GM12878 (cell line): Measurements from ENCODE around the gene F10. TPM values are rescaled to one million over a fixed set of nuclear protein-coding genes. Genes with fewer than 3 reads are reported as not detected.
A peak's percentile ranks its signal among the peaks of the same experiment; 100 is the strongest.

Experiments used
- ATAC-seq: fragments of 200-7000 bp; cut with Tn5 transposase; 3 replicates; pipeline ENCODE4 v1.9.1; 2020; ENCODE audit warnings: mild to moderate bottlenecking, moderate library complexity
- BruUV-seq: library from RNA; stranded (reverse); fragments of 400-500 nt; replicated peaks from 2 replicates; lab custom pipeline; 2021; lab: Mats Ljungman, UMichigan
- CTCF ChIA-PET: fragments of 300-600 bp; sonication (Branson Sonifier 250); formaldehyde crosslinking; extraction: SDS; loops from one replicate; lab custom pipeline; 2021; ENCODE audit warnings: inconsistent platforms; lab: Yijun Ruan, JAX
- POLR2A ChIA-PET: fragments of 350-600 bp; formaldehyde crosslinking; extraction: SDS; loops from one replicate; lab custom pipeline; 2021; ENCODE audit warnings: inconsistent platforms; lab: Charles Lee
- RAD21 ChIA-PET: fragments of 300-600 bp; sonication (Branson Sonifier 250); formaldehyde crosslinking; loops from one replicate; lab custom pipeline; 2023; ENCODE audit warnings: antibody characterized with exemption; ENCODE audit not compliant: unreplicated experiment; lab: Charles Lee
- SMC1A ChIA-PET: fragments of 300-600 bp; sonication (Branson Sonifier 250); formaldehyde crosslinking; loops from one replicate; lab custom pipeline; 2023; ENCODE audit not compliant: unreplicated experiment, uncharacterized antibody; lab: Charles Lee
- DNase-seq: peaks from one replicate; pipeline ENCODE4 v3.0.0-alpha.2; 2011; ENCODE audit warnings: low read depth, low spot score
- FAIRE-seq: peaks from 3 replicates; lab custom pipeline; 2011; peaks lifted over from hg19 to GRCh38; lab: Jason Lieb, UNC
- H2AFZ ChIP-seq: 2 replicates; pipeline ENCODE4 v1.6.0; 2011; ENCODE audit warnings: low read depth, low read length, control low read depth; ENCODE audit not compliant: control insufficient read depth
- H3K27ac ChIP-seq: 2 replicates; pipeline ENCODE4 v1.5.1; 2011; ENCODE audit warnings: control low read depth; ENCODE audit not compliant: control insufficient read depth, insufficient read depth
- H3K27me3 ChIP-seq, 2 experiments: replicated peaks in 1 of 2; 2 replicates each; pipeline versions ENCODE4 v1.6.0 to v1.6.1; 2011; ENCODE audit warnings: low read length in 1 of 2; ENCODE audit not compliant: control insufficient read depth in 2 of 2, insufficient read depth in 2 of 2
- H3K36me3 ChIP-seq, 2 experiments: 2 replicates each; pipeline ENCODE4 v1.5.1; 2011; ENCODE audit warnings: low read length in 1 of 2; ENCODE audit not compliant: control insufficient read depth in 2 of 2, insufficient read depth in 2 of 2
- H3K4me1 ChIP-seq: 2 replicates; pipeline ENCODE4 v1.6.1; 2011; ENCODE audit warnings: mild to moderate bottlenecking, low read length, moderate library complexity, mixed read lengths; ENCODE audit not compliant: control insufficient read depth, insufficient read depth
- H3K4me2 ChIP-seq: 2 replicates; pipeline ENCODE4 v1.6.0; 2011; ENCODE audit warnings: control low read depth; ENCODE audit not compliant: control insufficient read depth, insufficient read depth
- H3K4me3 ChIP-seq: fragments of 200-600 bp; sonication (generic); 2 replicates; pipeline ENCODE4 v1.5.1; 2016
- H3K79me2 ChIP-seq: 2 replicates; pipeline ENCODE4 v1.6.0; 2011; ENCODE audit warnings: low read length; ENCODE audit not compliant: control insufficient read depth, insufficient read depth
- H3K9ac ChIP-seq: 2 replicates; pipeline ENCODE4 v1.8.0; 2011; ENCODE audit warnings: low read length, control low read depth, mixed read lengths; ENCODE audit not compliant: control insufficient read depth, insufficient read depth
- H3K9me3 ChIP-seq: replicated peaks from 3 replicates; pipeline ENCODE4 v1.5.1; 2011; ENCODE audit warnings: mild to moderate bottlenecking, low read length; ENCODE audit not compliant: control insufficient read depth, insufficient read depth
- H4K20me1 ChIP-seq: 2 replicates; pipeline ENCODE4 v1.6.0; 2011; ENCODE audit not compliant: control insufficient read depth, insufficient read depth
- ELK1 ChIP-seq: IDR thresholded peaks from 2 replicates; pipeline ENCODE4 v1.6.1; 2012; ENCODE audit warnings: low read depth, low read length, improper control_type of control experiment
- EP300 ChIP-seq, 2 experiments: fragments of 150-350 bp in 1 of 2; IDR thresholded peaks; 2 replicates each; pipeline ENCODE4 v1.6.1; 2011 to 2012; ENCODE audit warnings: low read depth in 2 of 2, low read length in 2 of 2, borderline replicate concordance in 1 of 2, improper control_type of control experiment in 1 of 2, inconsistent platforms in 1 of 2; ENCODE audit not compliant: control insufficient read depth in 1 of 2
- GABPA ChIP-seq: IDR thresholded peaks from 2 replicates; pipeline ENCODE4 v1.6.1; 2014; ENCODE audit warnings: antibody characterized with exemption, low read depth, mild to moderate bottlenecking, inconsistent platforms
- HCFC1 ChIP-seq: fragments of 150-350 bp; IDR thresholded peaks from 2 replicates; pipeline ENCODE4 v1.6.1; 2014; ENCODE audit warnings: low read length
- IRF3 ChIP-seq: fragments of 450-650 bp; IDR thresholded peaks from 2 replicates; pipeline ENCODE4 v1.6.1; 2014; ENCODE audit warnings: mild to moderate bottlenecking
- IRF4 ChIP-seq: IDR thresholded peaks from 2 replicates; pipeline ENCODE4 v1.6.1; 2011; ENCODE audit warnings: low read depth, low read length
- JUNB ChIP-seq: IDR thresholded peaks from 2 replicates; pipeline ENCODE4 v1.6.1; 2016; ENCODE audit warnings: antibody characterized with exemption, mild to moderate bottlenecking
- MXI1 ChIP-seq: fragments of 150-350 bp; IDR thresholded peaks from 2 replicates; pipeline ENCODE4 v1.6.1; 2011; ENCODE audit warnings: low read depth, mild to moderate bottlenecking, inconsistent platforms, low read length, improper control_type of control experiment
- MYC ChIP-seq: IDR thresholded peaks from 2 replicates; pipeline ENCODE4 v1.6.1; 2011; ENCODE audit warnings: mild to moderate bottlenecking, low read length, moderate library complexity, inconsistent platforms; ENCODE audit not compliant: insufficient read depth, insufficient replicate concordance, insufficient read length, severe bottlenecking
- NRF1 ChIP-seq: conservative IDR thresholded peaks from 2 replicates; pipeline ENCODE4 v1.6.1; 2011; ENCODE audit warnings: mild to moderate bottlenecking, low read depth, low read length, improper control_type of control experiment
- POLR2AphosphoS5 ChIP-seq: IDR thresholded peaks from 2 replicates; pipeline ENCODE4 v1.6.1; 2011; ENCODE audit warnings: mild to moderate bottlenecking, low read length, inconsistent platforms
- PRDM15 ChIP-seq: fragments of 450-650 bp; formaldehyde crosslinking; IDR thresholded peaks from 2 replicates; pipeline ENCODE4 v1.4.0; 2020; ENCODE audit warnings: mild to moderate bottlenecking, moderate library complexity
- SMAD1 ChIP-seq: fragments of 450-650 bp; IDR thresholded peaks from 2 replicates; pipeline ENCODE4 v1.6.1; 2018; ENCODE audit warnings: mild to moderate bottlenecking, low read depth; ENCODE audit not compliant: partially characterized antibody
- SMC3 ChIP-seq: IDR thresholded peaks from 2 replicates; pipeline ENCODE4 v1.6.1; 2011; ENCODE audit warnings: low read length, improper control_type of control experiment, borderline replicate concordance
- SP1 ChIP-seq: IDR thresholded peaks from one replicate; pipeline ENCODE4 v1.6.1; 2011; ENCODE audit warnings: low read depth, low read length
- STAT1 ChIP-seq: fragments of 450-650 bp; conservative IDR thresholded peaks from 2 replicates; pipeline ENCODE4 v1.6.1; 2014; ENCODE audit warnings: antibody characterized with exemption, mild to moderate bottlenecking
- YBX1 ChIP-seq: fragments of 450-650 bp; IDR thresholded peaks from 2 replicates; pipeline ENCODE4 v1.6.1; 2016; ENCODE audit warnings: antibody characterized with exemption
- ZSCAN29 ChIP-seq: fragments of 450-650 bp; IDR thresholded peaks from 2 replicates; pipeline ENCODE4 v1.6.1; 2017; ENCODE audit warnings: mild to moderate bottlenecking, moderate library complexity
- ZZZ3 ChIP-seq: IDR thresholded peaks from 2 replicates; pipeline ENCODE4 v1.6.1; 2011; ENCODE audit warnings: low read depth; ENCODE audit not compliant: control insufficient read depth, insufficient read length
- WGBS: methylation state at CpG from one replicate; pipeline ENCODE4 v1.1.6; 2016; ENCODE audit warnings: low lambda C conversion rate; ENCODE audit not compliant: insufficient replicate concordance, insufficient coverage; ENCODE audit errors: missing lambda C conversion rate; 5-methylcytosine and 5-hydroxymethylcytosine counted together
- in situ Hi-C: fragments of 300-500 bp; cut with MboI; formaldehyde crosslinking; loops from 9 replicates; pipeline ENCODE4 v1.14.3; 2018; ENCODE audit warnings: mixed read lengths
- intact Hi-C: fragments of 100-400 bp; cut with micrococcal nuclease; formaldehyde crosslinking; loops from one replicate; pipeline ENCODE4 v1.14.2; 2022; ENCODE audit not compliant: unreplicated experiment
- polyA plus RNA-seq, 11 experiments: library from polyadenylated mRNA; depleted of rRNA in 4 of 11; unstranded in 6 of 11; stranded (reverse) in 5 of 11; fragments of >200 nt; fragmentation: Nextera tagmentation in 4 of 11; fragmentation: Illumina TruSeq in 1 of 11; extraction: Ambion mirVana in 4 of 11; extraction: Trizol in 1 of 11; gene quantifications; 1 replicate in 1 of 11; 2 replicates in 10 of 11; pipeline versions ENCODE4 v1.2.1 to v1.2.3, GENCODE V29; 2011 to 2016; ENCODE audit warnings: inconsistent platforms in 2 of 11, missing spikeins in 2 of 11, low read depth in 1 of 11
- total RNA-seq, 4 experiments: library from RNA; depleted of rRNA in 3 of 4; stranded (reverse); fragments of >200 nt in 3 of 4; fragmentation: Illumina TruSeq in 1 of 4; extraction: Trizol in 1 of 4; gene quantifications; 2 replicates each; pipeline versions ENCODE4 v1.2.1 to v1.2.3, GENCODE V29; 2013 to 2021

The F10 gene
- total and polyA plus RNA-seq, 10 of the 15 experiments (the other 5 are each of a cell fraction or from before 2014, with no cell fraction given) = not detected

GRCh38 chr13:113186061-113186900 is 63.7 kb downstream of the F10 start:
- DNase-seq (peak; percentile 77), ATAC-seq (peak; percentile 98), FAIRE-seq (peak; percentile 97)
- Histone ChIP-seq H3K4me2 (peak overlapping the region; percentile 65), H3K27me3 (no peaks in the 10 kb centered on the region), H4K20me1 (no peaks in the 10 kb centered on the region), H2AFZ (no peak overlapping the region), H3K9me3 (peaks cover 13% of the 10 kb centered on the region; the same call in 2 of the 3 replicates), H3K36me3 (peaks cover 7 to 32% of the 10 kb centered on the region in 2 experiments), H3K27ac (peak overlapping the region; percentile 71), H3K79me2 (no peaks in the 10 kb centered on the region; the same call in 1 of the 2 replicates), H3K9ac (no peak overlapping the region), H3K4me3 (no peak overlapping the region), H3K4me1 (peaks cover 13% of the 10 kb centered on the region)
- ChIA-PET SMC1A (interaction anchor here (1.2 kb wide), 1 partner anchor 15 kb away, joined by 3 read pairs; no protein-coding TSS in a partner anchor), RAD21 (no interaction called here), CTCF (interaction anchor here (1.0 kb wide), 1 partner anchor 27 kb away, joined by 3 read pairs; no protein-coding TSS in a partner anchor), POLR2A (no interaction called here)
- no TSS peak for BruUV-seq
- in situ Hi-C loops (no loop called here), intact Hi-C loops (no loop called here)
- 76% methylated on average over 13 of the region's 13 CpGs for WGBS
- no peak for TF ChIP-seq ZZZ3
- TF ChIP-seq IRF4 = no peak
- TF ChIP-seq EP300 (IDR thresholded peaks at IDR 0.05; ENCODE audit: borderline replicate concordance in 1 of 2, control insufficient read depth in 1 of 2, low read depth in 2 of 2, low read length in 2 of 2) = peak; percentile 55 to 82
- no peak for TF ChIP-seq HCFC1
- TF ChIP-seq MXI1 = peak; percentile 70; the same call in 1 of the 2 replicates
- no peak for TF ChIP-seq GABPA
- no peak for TF ChIP-seq JUNB
- TF ChIP-seq POLR2AphosphoS5 = no peak
- TF ChIP-seq SMC3 = no peak
- TF ChIP-seq ELK1 = no peak
- no peak for TF ChIP-seq IRF3
- no peak for TF ChIP-seq PRDM15 (CRISPR knock-in tag)
- TF ChIP-seq SP1 = no peak
- no peak for TF ChIP-seq ZSCAN29
- TF ChIP-seq NRF1 = no peak
- TF ChIP-seq YBX1 = no peak
- no peak for TF ChIP-seq STAT1
- TF ChIP-seq SMAD1 = no peak
- TF ChIP-seq MYC = no peak
